NCI-H1105 (cell line): Measurements from ENCODE around the gene FLOT1.

ENCODE experiments used
- DNase-seq: peaks from one replicate; lab custom pipeline; 2025; lab: John Stamatoyannopoulos, UW

Gene FLOT1

DNA sequence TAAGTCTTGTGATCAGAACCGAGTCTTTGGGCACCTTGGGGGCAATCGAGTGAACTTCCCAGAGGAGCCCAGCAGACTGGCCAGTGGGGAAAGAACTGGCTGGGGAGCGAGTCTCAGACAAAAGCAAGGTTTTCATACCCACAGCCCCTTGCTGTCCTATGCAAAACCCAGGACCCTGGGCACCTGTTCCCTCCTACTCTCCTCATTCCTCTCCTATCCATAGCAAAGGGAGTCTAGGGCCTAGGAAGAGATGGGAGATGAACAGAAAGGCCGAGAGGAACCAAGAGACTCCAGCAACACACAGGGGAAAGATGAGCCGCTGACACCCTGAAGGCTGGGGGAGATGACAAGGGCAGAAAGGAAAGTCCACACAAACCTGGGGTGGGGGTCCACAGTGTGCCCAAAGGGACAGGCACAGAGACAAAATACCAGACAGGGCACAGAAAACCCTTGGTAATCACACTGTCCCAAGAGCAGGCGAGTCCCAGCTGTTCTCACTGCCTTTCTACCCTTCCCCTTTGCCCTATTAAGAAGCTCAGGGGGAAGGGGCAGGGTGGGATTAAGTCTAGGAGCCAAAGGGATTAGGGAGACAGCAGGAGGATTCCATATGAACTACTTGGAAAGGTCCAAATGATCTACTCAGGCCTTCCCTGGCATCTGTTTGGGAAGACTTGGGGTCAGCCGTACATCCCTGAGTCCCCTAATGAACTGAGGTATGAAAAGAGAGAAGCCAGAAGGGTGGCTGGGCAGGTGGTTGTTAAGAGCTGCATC lies 62.5 kb downstream of the FLOT1 start:
- DNase-seq: no peak

- DNase-seq: peak; percentile 47
Observed at GRCh38 chr6:30678964-30679726, 63.3 kb downstream of the FLOT1 start.
